GM06990 (cell line): ENCODE results near the gene TGFA.

Source experiments
- DNase-seq: peaks from one replicate; pipeline ENCODE4 v3.0.0-alpha.2; 2011; ENCODE audit not compliant: insufficient read length; ENCODE audit errors: extremely low read depth
- H3K27me3 ChIP-seq: replicated peaks from 2 replicates; pipeline ENCODE4 v1.6.0; 2011; ENCODE audit warnings: low read length; ENCODE audit not compliant: control insufficient read depth, insufficient read depth
- H3K36me3 ChIP-seq: 2 replicates; pipeline ENCODE4 v1.5.1; 2011; ENCODE audit warnings: low read length; ENCODE audit not compliant: control insufficient read depth, insufficient read depth
- H3K4me3 ChIP-seq: replicated peaks from 2 replicates; pipeline ENCODE4 v1.5.1; 2011; ENCODE audit warnings: low read depth, mild to moderate bottlenecking, control low read depth, low read length
- CTCF ChIP-seq: IDR thresholded peaks from 2 replicates; pipeline ENCODE4 v1.5.1; 2011; ENCODE audit warnings: low read length, control low read depth, mild to moderate bottlenecking, inconsistent platforms; ENCODE audit not compliant: insufficient read depth, poor library complexity, severe bottlenecking

TGFA gene

DNA sequence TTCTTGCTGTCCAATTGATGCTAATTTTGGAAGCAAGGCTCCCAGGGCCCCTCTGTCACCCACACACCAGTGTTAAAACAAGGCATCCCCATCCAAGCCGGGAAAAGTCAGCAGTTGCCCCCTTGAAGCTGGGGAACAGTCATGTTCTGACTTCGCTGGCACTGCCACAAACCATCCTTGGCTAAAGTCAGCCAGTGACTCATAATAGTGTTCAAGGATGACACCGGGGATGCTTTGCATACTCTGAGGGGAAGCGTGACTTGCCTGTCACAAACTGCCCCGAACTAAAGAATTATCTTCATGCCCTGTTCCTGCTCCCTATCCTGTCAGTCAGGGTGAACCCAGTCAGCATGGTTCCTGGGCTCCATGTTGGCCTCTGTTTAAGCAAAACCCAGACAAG lies 37.0 kb downstream of the TGFA start:
- DNase-seq, result peak; percentile 13

DNA sequence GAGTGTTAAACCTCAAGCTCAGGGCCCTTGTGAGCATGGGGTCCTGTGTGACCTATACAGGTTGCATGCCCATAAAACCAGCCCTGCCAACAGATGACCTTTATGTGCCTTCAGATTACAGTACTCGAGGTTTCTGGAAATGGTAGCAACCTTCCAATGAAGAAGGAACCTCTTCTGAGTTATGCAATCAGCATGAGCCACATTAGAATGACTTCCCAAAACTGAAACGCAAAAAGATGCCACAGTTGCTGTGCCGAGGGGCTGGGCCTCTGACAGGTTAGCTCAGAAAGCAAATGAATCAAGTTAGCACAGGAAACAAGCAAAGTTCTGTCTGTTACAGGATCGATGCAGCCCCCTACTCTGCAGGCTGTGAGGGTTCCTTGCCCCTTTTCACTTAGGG lies 37.7 kb downstream of the TGFA start:
- no peak overlapping the region for H3K4me3 ChIP-seq
- H3K36me3 ChIP-seq, result no peaks in the 10 kb centered on the region
- no peaks in the 10 kb centered on the region for H3K27me3 ChIP-seq
- TF ChIP-seq CTCF, result no peak
- no peak for DNase-seq

More for the DNA sequence above, 37.0 kb downstream of the TGFA start:
- no peak for TF ChIP-seq CTCF
- Histone ChIP-seq H3K27me3 (no peaks in the 10 kb centered on the region), H3K36me3 (no peaks in the 10 kb centered on the region), H3K4me3 (no peak overlapping the region)

- TF ChIP-seq CTCF, result no peak
- DNase-seq, result no peak
- H3K36me3 ChIP-seq, result no peaks in the 10 kb centered on the region
Measured at GRCh38 chr2:70514612-70515055, 39.0 kb downstream of the TGFA start.

DNA sequence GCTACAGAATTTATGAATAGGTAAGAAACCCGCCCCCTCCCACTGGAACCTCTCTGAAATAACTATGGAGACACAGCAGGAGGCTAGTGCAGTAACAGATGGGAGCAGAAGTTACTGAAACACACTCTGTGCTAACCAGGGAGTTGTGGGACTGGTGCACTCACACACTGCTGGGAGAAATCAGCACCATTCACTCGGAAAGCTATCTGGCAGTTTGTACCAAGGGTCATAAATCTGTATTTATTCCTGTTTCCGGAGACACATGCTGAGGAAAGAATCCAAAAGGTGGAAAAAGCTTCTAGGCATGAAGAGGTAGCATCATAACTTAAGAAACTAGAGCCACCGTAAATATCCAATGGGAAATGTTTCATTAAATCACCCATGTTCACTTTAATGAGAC lies 39.9 kb downstream of the TGFA start:
- DNase-seq, result no peak
- no peak for TF ChIP-seq CTCF
- H3K27me3 ChIP-seq, result no peaks in the 10 kb centered on the region; the same call in none of the 2 replicates
- no peak overlapping the region for H3K4me3 ChIP-seq
- H3K36me3 ChIP-seq, result no peaks in the 10 kb centered on the region

More at GRCh38 chr2:70514612-70515055, 39.0 kb downstream of the TGFA start:
- Histone ChIP-seq H3K4me3 (no peak overlapping the region), H3K27me3 (no peaks in the 10 kb centered on the region; the same call in none of the 2 replicates)

- H3K36me3 ChIP-seq, result no peaks in the 10 kb centered on the region
- no peaks in the 10 kb centered on the region; the same call in none of the 2 replicates for H3K27me3 ChIP-seq
- DNase-seq, result no peak
- H3K4me3 ChIP-seq, result no peak overlapping the region
- TF ChIP-seq CTCF, result no peak
Measured at GRCh38 chr2:70511971-70512729, 41.5 kb downstream of the TGFA start.
